HCT116 (cell line): ENCODE results near the gene SEC16B.

ENCODE experiments used
- ELF1 ChIP-seq: IDR thresholded peaks from 2 replicates; pipeline ENCODE4 v1.6.1; 2012; ENCODE audit warnings: low read depth, borderline replicate concordance
- EZH2 ChIP-seq: fragments of 200-600 bp; sonication (generic); IDR thresholded peaks from 2 replicates; pipeline ENCODE4 v1.6.1; 2017; ENCODE audit warnings: antibody characterized with exemption, mixed run types
- EZH2phosphoT487 ChIP-seq: fragments of 200-600 bp; IDR thresholded peaks from 2 replicates; pipeline ENCODE4 v1.6.1; 2018; ENCODE audit warnings: antibody characterized with exemption, borderline replicate concordance
- FOSL1 ChIP-seq: IDR thresholded peaks from 2 replicates; pipeline ENCODE4 v1.6.1; 2012; ENCODE audit warnings: low read depth
- JUND ChIP-seq: IDR thresholded peaks from 2 replicates; pipeline ENCODE4 v1.6.1; 2012
- MAX ChIP-seq: IDR thresholded peaks from 2 replicates; pipeline ENCODE4 v1.6.1; 2012
- POLR2A ChIP-seq: IDR thresholded peaks from 2 replicates; pipeline ENCODE4 v1.7.0; 2011; ENCODE audit warnings: borderline replicate concordance; ENCODE audit not compliant: insufficient read depth, insufficient read length; ENCODE audit errors: extremely low read depth
- SRF ChIP-seq: IDR thresholded peaks from 2 replicates; pipeline ENCODE4 v1.6.1; 2012; ENCODE audit warnings: low read depth
- ZNF274 ChIP-seq: fragments of 200-500 bp; sonication (Bioruptor generic); IDR thresholded peaks from 2 replicates; pipeline ENCODE4 v1.6.1; 2014; ENCODE audit warnings: mild to moderate bottlenecking, low read depth, low read length, inconsistent platforms
- TF ChIP-seq, protein P1 (sequence below), 3 experiments: fragments of 200-600 bp in 1 of 3; sonication (generic) in 1 of 3; IDR thresholded peaks in 2 of 3; conservative IDR thresholded peaks in 1 of 3; 2 replicates each; pipeline ENCODE4 v1.5.1; 2012 to 2017; ENCODE audit warnings: low read depth in 2 of 3, low read length in 2 of 3, antibody characterized with exemption in 1 of 3, borderline replicate concordance in 1 of 3, control low read depth in 1 of 3, mild to moderate bottlenecking in 1 of 3, mixed read lengths in 1 of 3, mixed run types in 1 of 3, moderate library complexity in 1 of 3; ENCODE audit not compliant: insufficient read depth in 1 of 3

GRCh38 chr1:177921590-177921989 is 48.3 kb downstream of the SEC16B start:
- no peak for TF ChIP-seq FOSL1
- no peak for TF ChIP-seq MAX
- TF ChIP-seq, protein P1, sequence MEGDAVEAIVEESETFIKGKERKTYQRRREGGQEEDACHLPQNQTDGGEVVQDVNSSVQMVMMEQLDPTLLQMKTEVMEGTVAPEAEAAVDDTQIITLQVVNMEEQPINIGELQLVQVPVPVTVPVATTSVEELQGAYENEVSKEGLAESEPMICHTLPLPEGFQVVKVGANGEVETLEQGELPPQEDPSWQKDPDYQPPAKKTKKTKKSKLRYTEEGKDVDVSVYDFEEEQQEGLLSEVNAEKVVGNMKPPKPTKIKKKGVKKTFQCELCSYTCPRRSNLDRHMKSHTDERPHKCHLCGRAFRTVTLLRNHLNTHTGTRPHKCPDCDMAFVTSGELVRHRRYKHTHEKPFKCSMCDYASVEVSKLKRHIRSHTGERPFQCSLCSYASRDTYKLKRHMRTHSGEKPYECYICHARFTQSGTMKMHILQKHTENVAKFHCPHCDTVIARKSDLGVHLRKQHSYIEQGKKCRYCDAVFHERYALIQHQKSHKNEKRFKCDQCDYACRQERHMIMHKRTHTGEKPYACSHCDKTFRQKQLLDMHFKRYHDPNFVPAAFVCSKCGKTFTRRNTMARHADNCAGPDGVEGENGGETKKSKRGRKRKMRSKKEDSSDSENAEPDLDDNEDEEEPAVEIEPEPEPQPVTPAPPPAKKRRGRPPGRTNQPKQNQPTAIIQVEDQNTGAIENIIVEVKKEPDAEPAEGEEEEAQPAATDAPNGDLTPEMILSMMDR (IDR thresholded peaks at IDR 0.05 in 2 of 3, conservative IDR thresholded peaks at IDR 0.05 in 1 of 3; ENCODE audit: borderline replicate concordance in 1 of 3, insufficient read depth in 1 of 3, low read depth in 2 of 3, low read length in 2 of 3) = no peak
- no peak for TF ChIP-seq POLR2A
- no peak for TF ChIP-seq JUND
- TF ChIP-seq ZNF274 = no peak
- TF ChIP-seq EZH2 = no peak
- no peak for TF ChIP-seq EZH2phosphoT487
- TF ChIP-seq SRF = no peak
- no peak for TF ChIP-seq ELF1
